ENCODE results near the gene SLC25A12.

SLC25A12 gene

GRCh38 chr2:171924170-171924942, 30.3 kb upstream of the SLC25A12 start:
- H3K4me3 ChIP-seq (ENCODE audit: low read depth, low read length) = no peak overlapping the region
- H3K27me3 ChIP-seq = no peaks in the 10 kb centered on the region
- no peaks in the 10 kb centered on the region for H3K9me3 ChIP-seq
- no peaks in the 10 kb centered on the region; the same call in 1 of the 2 replicates for H3K36me3 ChIP-seq
- TF ChIP-seq, protein P1, sequence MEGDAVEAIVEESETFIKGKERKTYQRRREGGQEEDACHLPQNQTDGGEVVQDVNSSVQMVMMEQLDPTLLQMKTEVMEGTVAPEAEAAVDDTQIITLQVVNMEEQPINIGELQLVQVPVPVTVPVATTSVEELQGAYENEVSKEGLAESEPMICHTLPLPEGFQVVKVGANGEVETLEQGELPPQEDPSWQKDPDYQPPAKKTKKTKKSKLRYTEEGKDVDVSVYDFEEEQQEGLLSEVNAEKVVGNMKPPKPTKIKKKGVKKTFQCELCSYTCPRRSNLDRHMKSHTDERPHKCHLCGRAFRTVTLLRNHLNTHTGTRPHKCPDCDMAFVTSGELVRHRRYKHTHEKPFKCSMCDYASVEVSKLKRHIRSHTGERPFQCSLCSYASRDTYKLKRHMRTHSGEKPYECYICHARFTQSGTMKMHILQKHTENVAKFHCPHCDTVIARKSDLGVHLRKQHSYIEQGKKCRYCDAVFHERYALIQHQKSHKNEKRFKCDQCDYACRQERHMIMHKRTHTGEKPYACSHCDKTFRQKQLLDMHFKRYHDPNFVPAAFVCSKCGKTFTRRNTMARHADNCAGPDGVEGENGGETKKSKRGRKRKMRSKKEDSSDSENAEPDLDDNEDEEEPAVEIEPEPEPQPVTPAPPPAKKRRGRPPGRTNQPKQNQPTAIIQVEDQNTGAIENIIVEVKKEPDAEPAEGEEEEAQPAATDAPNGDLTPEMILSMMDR (IDR thresholded peaks at IDR 0.05; ENCODE audit: low read depth, low read length) = no peak
- no peak for DNase-seq
- H3K4me1 ChIP-seq = no peaks in the 10 kb centered on the region

DNA sequence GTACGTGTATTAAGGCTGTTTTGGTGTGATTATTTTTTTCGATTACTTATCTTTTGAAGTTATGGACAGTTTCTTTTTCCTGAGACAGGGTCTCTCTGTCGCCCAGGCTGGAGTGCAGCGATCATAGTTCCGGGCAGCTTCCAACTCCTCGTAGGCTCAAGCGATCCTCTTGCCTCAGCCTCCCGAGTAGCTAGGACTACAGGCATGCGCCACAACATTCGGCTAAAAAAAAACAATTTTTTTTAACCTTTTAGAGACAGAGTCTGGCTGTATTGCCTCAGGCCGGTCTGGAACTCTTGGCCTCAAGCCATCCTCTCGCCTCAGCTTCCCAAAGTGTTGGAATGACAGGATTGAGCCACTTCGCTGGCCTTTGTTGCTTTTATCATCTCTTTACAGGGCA, 29.2 kb upstream of the SLC25A12 start:
- H3K4me1 ChIP-seq = no peaks in the 10 kb centered on the region
- TF ChIP-seq, protein P1 (IDR thresholded peaks at IDR 0.05; ENCODE audit: low read depth, low read length) = no peak
- H3K4me3 ChIP-seq (ENCODE audit: low read depth, low read length) = peak overlapping the region; percentile 79
- peak; percentile 10 for DNase-seq
- no peaks in the 10 kb centered on the region for H3K27me3 ChIP-seq
- H3K9me3 ChIP-seq = no peaks in the 10 kb centered on the region
- no peaks in the 10 kb centered on the region; the same call in 1 of the 2 replicates for H3K36me3 ChIP-seq

DNA sequence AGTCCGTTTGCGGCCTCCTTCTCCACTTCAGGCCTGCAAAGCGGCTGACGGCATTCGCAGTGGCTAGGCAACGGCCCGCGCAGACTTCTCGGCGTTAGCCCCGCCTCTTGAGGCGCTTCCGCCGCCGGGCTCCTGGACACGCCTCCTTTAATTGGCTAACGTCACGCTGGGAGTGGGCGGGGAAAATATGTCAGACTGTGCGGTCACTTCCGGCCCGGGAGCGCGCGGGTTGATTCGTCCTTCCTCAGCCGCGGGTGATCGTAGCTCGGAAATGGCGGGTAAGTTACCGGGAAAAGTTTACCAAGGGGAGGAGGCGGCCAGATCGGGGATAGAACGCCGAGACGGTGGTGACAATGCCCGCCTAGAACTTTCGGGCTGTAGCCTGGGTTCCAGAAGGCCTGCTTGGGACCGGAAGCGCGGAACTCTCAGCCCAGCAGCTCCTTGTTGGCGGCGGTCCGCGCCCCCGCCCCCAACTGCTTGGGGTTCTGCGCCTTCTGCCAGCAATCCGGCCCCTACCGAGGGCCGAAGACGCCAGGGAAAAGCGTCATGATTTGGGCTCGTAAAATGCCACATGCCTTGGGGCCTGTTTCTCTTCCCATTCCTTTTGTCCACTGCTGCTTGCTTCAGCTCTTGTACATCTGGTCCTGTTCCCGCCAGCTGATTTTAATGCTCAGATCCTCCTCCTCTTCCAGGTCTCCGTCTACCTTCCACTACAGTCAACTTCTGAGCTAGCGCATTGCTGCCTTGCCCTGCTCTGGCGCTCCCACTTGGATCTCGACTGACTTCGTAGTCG, 28.4 kb upstream of the SLC25A12 start, which contains the start of gene HAT1:
TSS of gene HAT1 (plus strand) at position 232 of the 793 bp plus-strand sequence. CDS start at position 272, 40 bp downstream.
- DNase-seq = peak; percentile 91
- Histone ChIP-seq H3K36me3 (no peaks in the 10 kb centered on the region; the same call in 1 of the 2 replicates), H3K4me3 (ENCODE audit: low read depth, low read length) (peak within 1 kb of the TSS; percentile 79), H3K27me3 (no peaks in the 10 kb centered on the region), H3K4me1 (no peaks in the 10 kb centered on the region), H3K9me3 (no peaks in the 10 kb centered on the region)
- TF ChIP-seq, protein P1 (IDR thresholded peaks at IDR 0.05; ENCODE audit: low read depth, low read length) = no peak

- no peak for DNase-seq
- Histone ChIP-seq H3K9me3 (no peaks in the 10 kb centered on the region), H3K27me3 (no peaks in the 10 kb centered on the region), H3K4me3 (ENCODE audit: low read depth, low read length) (peak overlapping the region; percentile 79), H3K4me1 (no peaks in the 10 kb centered on the region), H3K36me3 (no peaks in the 10 kb centered on the region; the same call in 1 of the 2 replicates)
- TF ChIP-seq, protein P1 (IDR thresholded peaks at IDR 0.05; ENCODE audit: low read depth, low read length) = no peak
Observed at GRCh38 chr2:171921970-171922229, 27.9 kb upstream of the SLC25A12 start.

GRCh38 chr2:171919453-171919852, 25.4 kb upstream of the SLC25A12 start:
- TF ChIP-seq, protein P1 (IDR thresholded peaks at IDR 0.05; ENCODE audit: low read depth, low read length) = no peak
- no peak for DNase-seq
- no peaks in the 10 kb centered on the region for H3K27me3 ChIP-seq
- H3K9me3 ChIP-seq = no peaks in the 10 kb centered on the region
- no peaks in the 10 kb centered on the region for H3K4me1 ChIP-seq
- H3K36me3 ChIP-seq = no peaks in the 10 kb centered on the region
- no peak overlapping the region for H3K4me3 ChIP-seq (ENCODE audit: low read depth, low read length)

GRCh38 chr2:171913517-171913916, 19.5 kb upstream of the SLC25A12 start:
- Histone ChIP-seq H3K36me3 (no peaks in the 10 kb centered on the region), H3K9me3 (no peaks in the 10 kb centered on the region), H3K27me3 (no peaks in the 10 kb centered on the region), H3K4me1 (no peaks in the 10 kb centered on the region), H3K4me3 (ENCODE audit: low read depth, low read length) (no peak overlapping the region)
- DNase-seq = no peak
- TF ChIP-seq, protein P1 (IDR thresholded peaks at IDR 0.05; ENCODE audit: low read depth, low read length) = no peak
